ENCODE data around the gene PPFIBP1.
"Not testable (repeated sequence)": the region's sequence is repeated elsewhere in the genome, so short reads cannot be mapped to it uniquely, and the experiment has no call there.

The PPFIBP1 gene

GRCh38 chr12:27653661-27654060, 129.7 kb downstream of the PPFIBP1 start:
- no peak for TF ChIP-seq CTCF (IDR thresholded peaks at IDR 0.05; ENCODE audit: extremely low read depth, insufficient read depth, missing control alignments)
- in situ Hi-C loops (cut with MboI; ENCODE audit: low pct_unique_long_range_greater_than_20kb, low sequenced_read_pairs, unreplicated experiment), result no loop called here
- peak; percentile 6 for DNase-seq (ENCODE audit: low spot score)

- in situ Hi-C loops (cut with MboI; ENCODE audit: low pct_unique_long_range_greater_than_20kb, low sequenced_read_pairs, unreplicated experiment); DNase-seq (ENCODE audit: low spot score): not testable (repeated sequence)
Observed at GRCh38 chr12:27655476-27655875, 131.5 kb downstream of the PPFIBP1 start.

- no peak for DNase-seq (ENCODE audit: low spot score)
- no peak for TF ChIP-seq CTCF (IDR thresholded peaks at IDR 0.05; ENCODE audit: extremely low read depth, insufficient read depth, missing control alignments)
- in situ Hi-C loops (cut with MboI; ENCODE audit: low pct_unique_long_range_greater_than_20kb, low sequenced_read_pairs, unreplicated experiment), result no loop called here
Observed at GRCh38 chr12:27657296-27657695, 133.3 kb downstream of the PPFIBP1 start.

- in situ Hi-C loops (cut with MboI; ENCODE audit: low pct_unique_long_range_greater_than_20kb, low sequenced_read_pairs, unreplicated experiment), result no loop called here
- no peak for DNase-seq (ENCODE audit: low spot score)
- no peak for TF ChIP-seq CTCF (IDR thresholded peaks at IDR 0.05; ENCODE audit: extremely low read depth, insufficient read depth, missing control alignments)
Observed at GRCh38 chr12:27665704-27666103, 141.7 kb downstream of the PPFIBP1 start.

- TF ChIP-seq CTCF (IDR thresholded peaks at IDR 0.05; ENCODE audit: extremely low read depth, insufficient read depth, missing control alignments), result no peak
- DNase-seq (ENCODE audit: low spot score), result no peak
- in situ Hi-C loops (cut with MboI; ENCODE audit: low pct_unique_long_range_greater_than_20kb, low sequenced_read_pairs, unreplicated experiment), result no loop called here
Observed at GRCh38 chr12:27666510-27666909, 142.5 kb downstream of the PPFIBP1 start.

GRCh38 chr12:27667540-27667939, 143.5 kb downstream of the PPFIBP1 start:
- in situ Hi-C loops (cut with MboI; ENCODE audit: low pct_unique_long_range_greater_than_20kb, low sequenced_read_pairs, unreplicated experiment), result no loop called here
- TF ChIP-seq CTCF (IDR thresholded peaks at IDR 0.05; ENCODE audit: extremely low read depth, insufficient read depth, missing control alignments), result no peak
- DNase-seq (ENCODE audit: low spot score), result no peak

- DNase-seq (ENCODE audit: low spot score), result no peak
- in situ Hi-C loops (cut with MboI; ENCODE audit: low pct_unique_long_range_greater_than_20kb, low sequenced_read_pairs, unreplicated experiment), result no loop called here
- TF ChIP-seq CTCF (IDR thresholded peaks at IDR 0.05; ENCODE audit: extremely low read depth, insufficient read depth, missing control alignments), result no peak
Observed at GRCh38 chr12:27672051-27672450, 148.0 kb downstream of the PPFIBP1 start.

Measured in GM13977 (cell line).